ENCODE results near the gene ZNF500.
"Not testable (repeated sequence)": the region's sequence is repeated elsewhere in the genome, so short reads cannot be mapped to it uniquely, and the experiment has no call there.

The ZNF500 gene

GRCh38 chr16:4738370-4738769 lies 28.6 kb downstream of the ZNF500 start:
- DNase-seq: not testable (repeated sequence)

GRCh38 chr16:4737545-4737944 lies 29.4 kb downstream of the ZNF500 start:
- DNase-seq: no peak

GRCh38 chr16:4736546-4736945 lies 30.4 kb downstream of the ZNF500 start:
- no peak for DNase-seq

GRCh38 chr16:4734730-4735535 lies 32.0 kb downstream of the ZNF500 start:
- DNase-seq: peak; percentile 93

GRCh38 chr16:4734063-4734729 lies 32.8 kb downstream of the ZNF500 start, which contains the start of the genes ANKS3 and DNAAF8:
ANKS3 (minus strand) TSS chr16:4734271; CDS start chr16:4730149, 4,122 bp downstream.
DNAAF8 (plus strand) TSS chr16:4734537; CDS start chr16:4736515, 1,978 bp downstream.
- DNase-seq: peak; percentile 98

GRCh38 chr16:4733747-4734062 lies 33.3 kb downstream of the ZNF500 start:
- DNase-seq: no peak

- peak; percentile 25 for DNase-seq
Observed at GRCh38 chr16:4733211-4733742, 33.7 kb downstream of the ZNF500 start.

GRCh38 chr16:4729876-4730275 lies 37.1 kb downstream of the ZNF500 start:
- no peak for DNase-seq

GRCh38 chr16:4728676-4729075 lies 38.3 kb downstream of the ZNF500 start:
- DNase-seq: no peak

- no peak for DNase-seq
Observed at GRCh38 chr16:4726616-4727015, 40.3 kb downstream of the ZNF500 start.

- no peak for DNase-seq
Observed at GRCh38 chr16:4724661-4725270, 42.2 kb downstream of the ZNF500 start.

GRCh38 chr16:4723071-4723767 lies 43.7 kb downstream of the ZNF500 start:
- DNase-seq: no peak

GRCh38 chr16:4718466-4718865 lies 48.5 kb downstream of the ZNF500 start:
- DNase-seq: no peak

- no peak for DNase-seq
Observed at GRCh38 chr16:4714996-4715395, 52.0 kb downstream of the ZNF500 start.

GRCh38 chr16:4713663-4714501 lies 53.1 kb downstream of the ZNF500 start:
- DNase-seq: no peak

GRCh38 chr16:4709481-4709880 lies 57.5 kb downstream of the ZNF500 start:
- DNase-seq: no peak

- DNase-seq: no peak
Observed at GRCh38 chr16:4706871-4707270, 60.1 kb downstream of the ZNF500 start.

GRCh38 chr16:4704913-4705312 lies 62.0 kb downstream of the ZNF500 start:
- no peak for DNase-seq

GRCh38 chr16:4704491-4704890 lies 62.5 kb downstream of the ZNF500 start:
- DNase-seq: no peak

GRCh38 chr16:4703906-4704305 lies 63.1 kb downstream of the ZNF500 start:
- DNase-seq: no peak

- no peak for DNase-seq
Observed at GRCh38 chr16:4702466-4702808, 64.5 kb downstream of the ZNF500 start.

GRCh38 chr16:4701791-4702465 lies 65.0 kb downstream of the ZNF500 start:
- no peak for DNase-seq
